HL-60/S4 (cell line): Measurements from ENCODE around the gene PRKG1.

Experiments used
- in situ Hi-C: fragments of 300-500 bp; cut with MboI; formaldehyde crosslinking; loops from 2 replicates; pipeline ENCODE4 v1.14.3; 2022; ENCODE audit warnings: low sequenced_read_pairs

The PRKG1 gene

GRCh38 chr10:51955696-51956095 is 881.4 kb downstream of the PRKG1 start:
- in situ Hi-C loops = no loop called here

DNA sequence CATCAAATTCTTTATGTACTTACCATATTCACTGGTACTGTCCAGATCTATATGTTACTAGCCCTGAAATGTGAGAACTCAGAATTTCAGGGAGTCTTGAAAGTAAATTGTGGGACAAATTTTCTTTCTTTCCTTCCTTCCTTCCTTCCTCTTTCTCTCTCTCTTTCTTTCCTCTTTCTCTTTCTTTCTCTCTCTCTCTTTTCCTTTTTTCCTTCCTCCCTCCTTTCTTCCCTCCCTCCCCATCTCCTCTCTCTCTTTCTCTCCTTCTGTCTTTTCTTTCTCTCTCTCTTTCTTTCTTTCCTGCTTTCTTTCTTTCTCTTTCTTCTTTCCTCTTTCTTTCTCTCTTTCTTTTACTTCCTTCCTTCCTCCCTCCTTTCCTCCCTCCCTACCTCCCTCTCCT is 882.5 kb downstream of the PRKG1 start:
- in situ Hi-C loops = no loop called here

DNA sequence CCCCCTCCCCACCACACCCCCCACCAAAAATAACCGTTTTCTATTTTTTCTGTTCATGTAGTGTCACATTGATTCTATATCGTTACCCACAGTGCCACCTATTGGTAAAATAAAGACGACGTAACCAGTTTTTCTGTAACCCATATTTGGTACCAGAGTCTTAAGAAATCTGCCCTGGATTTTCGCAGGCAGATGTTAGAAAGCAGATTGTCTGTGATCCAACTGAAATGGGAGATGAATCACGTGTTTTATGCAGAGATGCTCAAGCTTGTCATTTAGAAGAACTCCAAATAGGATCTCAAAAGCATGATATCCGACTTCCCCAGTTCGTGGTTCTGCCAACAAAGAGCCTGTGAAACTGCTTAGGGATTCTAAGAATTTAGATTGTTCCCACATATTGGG is 886.2 kb downstream of the PRKG1 start:
- in situ Hi-C loops = no loop called here

DNA sequence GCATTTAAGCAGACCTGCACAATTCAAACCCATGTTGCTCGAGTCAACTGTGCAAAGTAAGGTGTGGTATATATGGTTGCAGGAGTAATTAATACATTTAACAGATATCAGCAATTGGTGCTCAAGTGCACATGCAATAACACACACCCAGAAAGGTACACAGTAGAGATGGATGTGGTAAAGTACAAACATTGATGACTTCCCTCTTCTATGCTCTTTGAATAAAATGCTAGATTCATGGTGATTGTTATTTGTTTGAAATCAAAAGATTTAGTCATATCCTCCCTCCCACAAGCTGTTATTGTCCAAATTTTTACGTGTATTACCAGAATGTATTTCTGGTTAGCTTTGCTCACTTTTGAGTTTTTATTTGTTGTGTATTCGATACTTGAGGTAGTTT is 887.1 kb downstream of the PRKG1 start:
- in situ Hi-C loops = no loop called here

GRCh38 chr10:51964630-51965029 is 890.3 kb downstream of the PRKG1 start:
- in situ Hi-C loops = no loop called here

DNA sequence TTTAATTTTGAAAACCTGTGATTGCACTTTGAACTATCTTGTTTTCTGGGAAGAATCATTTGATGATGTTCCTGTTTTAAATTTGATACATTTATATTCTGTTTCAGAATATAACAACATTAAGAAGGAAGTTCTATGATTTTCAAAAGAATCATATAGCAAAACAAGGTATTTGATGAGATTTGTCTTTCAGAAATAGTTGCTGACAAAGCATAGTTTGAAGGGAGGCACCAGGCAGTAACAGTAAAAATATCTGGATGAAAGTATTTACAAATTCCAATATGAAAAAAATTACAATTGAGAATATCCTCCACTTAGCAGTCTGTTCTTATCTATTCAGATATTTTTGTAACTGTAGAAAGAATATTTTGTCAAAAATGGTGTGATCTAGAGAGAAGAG is 891.2 kb downstream of the PRKG1 start:
- in situ Hi-C loops = no loop called here

- in situ Hi-C loops = no loop called here
Measured at GRCh38 chr10:51972733-51973346, 898.6 kb downstream of the PRKG1 start.

GRCh38 chr10:51980752-51981151 is 906.5 kb downstream of the PRKG1 start:
- in situ Hi-C loops = loop anchor here (25.0 kb wide), 1 partner anchor 107 kb away; no protein-coding TSS in a partner anchor

- in situ Hi-C loops = loop anchor here (25.0 kb wide), 1 partner anchor 106 kb away; no protein-coding TSS in a partner anchor
Measured at GRCh38 chr10:51981731-51982130, 907.4 kb downstream of the PRKG1 start.

DNA sequence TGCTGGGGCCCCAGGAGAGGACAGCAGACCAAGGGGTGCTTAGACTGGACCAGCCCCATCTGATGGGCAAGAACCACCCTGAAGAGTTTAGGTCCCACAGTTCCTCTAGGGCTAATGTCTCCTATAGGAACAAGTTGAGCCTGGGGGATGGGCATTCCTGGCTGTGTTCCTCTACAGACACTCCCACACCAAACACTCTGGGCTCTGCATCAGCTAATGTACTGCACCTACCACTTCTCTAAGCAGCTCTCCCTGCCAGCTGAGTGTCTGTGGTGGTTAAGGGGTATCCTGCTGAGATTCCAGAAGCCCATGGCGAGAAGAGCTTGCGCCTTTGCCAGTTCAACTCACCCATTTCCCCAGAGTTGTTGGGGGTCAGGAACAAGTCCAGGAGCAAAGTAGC is 909.2 kb downstream of the PRKG1 start:
- in situ Hi-C loops = loop anchor here (25.0 kb wide), 1 partner anchor 104 kb away; no protein-coding TSS in a partner anchor

GRCh38 chr10:51985336-51985735 is 911.0 kb downstream of the PRKG1 start:
- in situ Hi-C loops = loop anchor here (25.0 kb wide), 1 partner anchor 102 kb away; no protein-coding TSS in a partner anchor

GRCh38 chr10:51986516-51986915 is 912.2 kb downstream of the PRKG1 start:
- in situ Hi-C loops = loop anchor here (25.0 kb wide), 1 partner anchor 101 kb away; no protein-coding TSS in a partner anchor

DNA sequence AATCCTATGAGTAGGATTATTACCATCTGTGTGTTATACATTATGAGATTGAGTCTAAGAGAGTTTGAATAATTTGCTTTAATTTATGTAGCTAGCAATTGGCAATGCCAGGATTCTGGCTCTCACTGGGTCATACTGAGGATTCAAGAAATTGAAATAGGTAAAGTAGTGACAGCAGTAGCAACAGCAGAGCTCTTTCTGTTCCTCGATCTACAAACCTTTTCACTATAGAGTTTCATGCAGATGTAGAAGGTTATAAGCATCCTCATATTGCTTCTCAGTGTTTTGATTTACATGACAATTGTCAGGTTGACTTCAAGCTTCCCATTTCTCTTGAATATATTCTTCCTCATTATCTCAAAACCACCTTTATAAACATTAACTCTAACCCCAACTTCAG is 919.2 kb downstream of the PRKG1 start:
- in situ Hi-C loops = loop anchor here (25.0 kb wide), 1 partner anchor 94 kb away; no protein-coding TSS in a partner anchor

DNA sequence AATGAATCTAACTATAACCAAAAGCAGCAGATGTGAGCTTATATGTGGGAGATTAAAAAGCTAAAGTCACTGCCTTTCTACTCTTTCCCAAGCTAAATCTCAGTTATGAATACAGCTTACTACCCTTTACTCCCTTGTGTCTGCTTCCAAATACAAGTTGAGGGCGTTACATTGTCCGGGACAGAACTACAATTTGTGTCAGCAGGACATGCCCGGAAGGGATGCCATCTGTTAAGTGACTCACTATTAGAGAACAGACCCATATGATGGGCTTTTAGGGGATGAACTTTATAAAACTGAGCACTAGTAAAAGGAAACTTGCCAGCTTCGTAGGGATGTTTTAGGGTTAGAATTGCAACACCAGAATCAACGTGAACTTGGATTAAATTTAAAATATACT is 924.8 kb downstream of the PRKG1 start:
- in situ Hi-C loops = loop anchor here (25.0 kb wide), 1 partner anchor 88 kb away; no protein-coding TSS in a partner anchor

- in situ Hi-C loops = no loop called here
Measured at GRCh38 chr10:52004342-52004949, 930.2 kb downstream of the PRKG1 start.

DNA sequence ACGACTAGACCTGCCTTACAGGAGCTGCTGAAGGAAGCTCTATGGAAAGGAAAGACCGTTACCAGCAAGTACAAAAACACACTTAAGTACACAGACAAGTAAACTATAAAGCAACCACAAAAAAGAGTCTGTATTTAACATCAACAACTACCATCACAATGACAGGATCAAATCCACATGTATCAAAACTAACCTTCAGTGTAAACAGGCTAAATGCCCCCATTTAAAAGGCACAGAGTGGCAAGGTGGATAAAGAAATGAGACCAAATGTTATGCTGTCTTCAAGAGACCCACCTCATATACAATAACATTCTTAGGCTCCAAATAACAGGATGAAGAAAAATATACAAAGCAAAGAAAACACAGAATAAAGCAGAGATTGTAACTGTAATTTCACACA is 932.8 kb downstream of the PRKG1 start:
- in situ Hi-C loops = no loop called here

DNA sequence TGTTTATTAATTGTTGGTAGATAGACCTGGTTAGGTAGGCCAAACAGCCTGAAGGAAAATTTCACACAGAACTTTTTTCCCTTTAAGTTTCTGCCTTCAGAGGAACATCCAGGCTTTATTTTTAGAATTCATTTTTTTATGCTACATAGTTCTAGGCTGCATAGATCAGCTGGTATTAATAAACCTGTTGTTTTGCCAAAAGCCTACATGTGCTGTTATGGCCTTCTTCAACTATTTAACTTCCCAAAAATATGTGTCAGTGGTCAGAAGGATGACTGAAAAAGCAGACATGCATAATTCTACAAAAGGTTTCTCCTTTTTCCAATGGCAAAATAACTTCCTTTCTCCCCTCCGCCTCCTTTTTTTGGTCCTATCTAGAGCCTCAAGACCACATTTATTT is 936.8 kb downstream of the PRKG1 start:
- in situ Hi-C loops = no loop called here

- in situ Hi-C loops = no loop called here
Measured at GRCh38 chr10:52019077-52019555, 944.8 kb downstream of the PRKG1 start.

GRCh38 chr10:52019656-52020055 is 945.4 kb downstream of the PRKG1 start:
- in situ Hi-C loops = no loop called here

GRCh38 chr10:52020173-52020572 is 945.9 kb downstream of the PRKG1 start:
- in situ Hi-C loops = no loop called here

DNA sequence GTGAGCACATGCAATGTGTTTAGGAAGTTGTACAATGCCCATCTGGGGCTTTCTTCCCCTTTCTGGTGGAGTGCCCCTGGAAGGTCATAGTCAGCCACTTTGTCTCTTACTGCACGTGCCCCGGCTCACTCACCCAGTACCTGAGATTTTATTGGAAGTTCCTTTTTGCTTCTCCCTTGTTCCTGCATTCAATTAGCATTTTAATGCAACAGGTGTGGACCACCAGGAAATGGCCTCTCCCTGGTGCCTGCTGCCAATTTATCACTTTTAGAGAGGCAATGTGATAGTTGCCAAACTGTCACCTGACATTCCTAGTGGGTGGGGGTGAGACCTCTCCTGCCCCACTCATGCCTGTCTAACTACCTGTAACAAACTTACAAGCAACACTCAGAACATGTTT is 946.4 kb downstream of the PRKG1 start:
- in situ Hi-C loops = no loop called here

DNA sequence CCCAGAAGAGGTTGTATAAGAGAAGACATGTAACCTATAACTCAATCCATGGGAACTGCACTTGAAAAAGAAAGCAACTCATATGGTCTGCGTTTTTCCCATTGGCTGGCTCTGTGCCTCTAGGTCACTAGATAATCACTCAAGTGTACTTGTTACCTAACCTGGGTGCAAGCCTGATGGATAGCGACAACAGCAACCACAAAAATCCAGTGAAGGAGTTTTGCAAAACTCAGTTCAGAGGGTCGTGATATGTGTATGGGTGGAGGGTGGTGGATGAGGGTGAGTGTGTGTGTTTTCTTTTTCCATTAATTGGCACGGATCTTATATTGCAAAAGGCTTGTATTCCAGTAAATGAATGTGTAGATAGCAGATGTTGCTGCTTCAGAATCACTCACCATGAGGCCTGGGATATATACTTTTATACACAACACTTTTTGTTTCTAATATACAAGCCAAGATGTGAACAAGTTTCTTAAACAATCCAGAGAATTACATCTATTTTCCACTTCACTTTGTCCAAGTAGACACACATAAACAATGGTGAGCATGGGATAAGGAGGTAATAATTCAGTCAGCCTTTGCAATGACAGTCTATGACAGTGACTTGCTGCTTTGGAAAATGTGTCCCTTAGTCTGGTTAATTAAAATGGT is 952.9 kb downstream of the PRKG1 start:
- in situ Hi-C loops = no loop called here
